DOHH2 (cell line): ENCODE measurements around the gene AMMECR1.

Source experiments
- CTCF ChIP-seq: fragments of 200-600 bp; sonication (generic); IDR thresholded peaks from one replicate; pipeline ENCODE4 v1.5.1; 2014; ENCODE audit warnings: antibody characterized with exemption, mild to moderate bottlenecking, low read depth, low read length; ENCODE audit not compliant: poor library complexity, severe bottlenecking
- EZH2phosphoT487 ChIP-seq: fragments of 200-600 bp; sonication (generic); IDR thresholded peaks from 2 replicates; pipeline ENCODE4 v1.6.1; 2017; ENCODE audit warnings: borderline replicate concordance, mild to moderate bottlenecking, antibody characterized with exemption, low read length, moderate library complexity, mixed read lengths

DNA sequence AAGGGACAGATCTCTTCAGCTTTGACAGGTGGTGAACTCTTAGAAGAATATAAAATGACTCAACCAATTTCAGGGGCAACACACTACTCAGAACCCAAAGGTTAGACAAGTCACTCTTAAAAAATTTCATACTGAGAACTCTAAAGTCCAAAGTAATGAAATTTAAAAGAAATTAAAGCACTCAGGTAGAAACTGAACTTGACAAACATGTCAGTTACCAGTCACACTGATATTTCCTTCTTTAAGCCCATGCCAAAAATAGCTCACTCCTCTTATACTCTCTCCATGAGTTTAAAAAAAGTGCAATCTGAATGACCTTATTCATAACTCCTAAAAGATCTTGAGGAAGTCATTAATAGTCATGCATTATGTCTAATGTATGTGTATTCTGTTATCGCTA is 40.3 kb downstream of the AMMECR1 start:
- TF ChIP-seq CTCF (no peak), EZH2phosphoT487 (no peak)
